Activated CD8-positive, alpha-beta T cell treated with anti-CD3 and anti-CD28 coated beads, Interleukin-2, amount 10 ng/mL, durations not matched to agents 7 days and 5 days (primary cell): ENCODE measurements around the gene SOX21. TPM values are rescaled to one million over a fixed set of nuclear protein-coding genes. Genes with fewer than 3 reads are reported as not detected.
A peak's percentile ranks its signal among the peaks of the same experiment; 100 is the strongest.

ENCODE experiments used
- ATAC-seq: fragments of 150-1000 bp; cut with Tn5 transposase; one replicate; pipeline ENCODE4 v1.10.0; 2021; ENCODE audit warnings: moderate library complexity
- CTCF ChIA-PET: fragments of 350-600 bp; sonication (Branson Sonifier 250); formaldehyde crosslinking; loops from one replicate; lab custom pipeline; 2021; ENCODE audit warnings: antibody characterized with exemption; lab: Charles Lee
- POLR2A ChIA-PET: fragments of 350-600 bp; sonication (Branson Sonifier 250); formaldehyde crosslinking; loops from one replicate; lab custom pipeline; 2021; ENCODE audit warnings: antibody characterized with exemption; lab: Charles Lee
- DNase-seq: peaks from one replicate; pipeline ENCODE4 v3.0.0-alpha.2; 2020
- H3K27ac Mint-ChIP-seq: one replicate; pipeline ENCODE4 v1.8.0; 2021; ENCODE audit warnings: mild to moderate bottlenecking, mixed read lengths
- H3K27me3 Mint-ChIP-seq: one replicate; pipeline ENCODE4 v1.8.0; 2021; ENCODE audit warnings: low read depth, mixed read lengths
- H3K36me3 Mint-ChIP-seq: one replicate; pipeline ENCODE4 v1.8.0; 2021; ENCODE audit warnings: low read depth, mixed read lengths
- H3K4me1 Mint-ChIP-seq: one replicate; pipeline ENCODE4 v1.8.0; 2021; ENCODE audit warnings: low read depth, mixed read lengths
- H3K4me3 Mint-ChIP-seq: one replicate; pipeline ENCODE4 v1.8.0; 2021; ENCODE audit warnings: mild to moderate bottlenecking, mixed read lengths
- H3K9me3 Mint-ChIP-seq: one replicate; pipeline ENCODE4 v1.8.0; 2022; ENCODE audit warnings: mixed read lengths; ENCODE audit not compliant: insufficient read depth
- total RNA-seq, 2 experiments: library from RNA; stranded (reverse); gene quantifications; one replicate each; pipeline ENCODE4 v1.2.3, GENCODE V29; 2021

Gene SOX21
- total RNA-seq, 2 experiments from 2014 or later = not detected

- H3K36me3 Mint-ChIP-seq = no peaks in the 10 kb centered on the region
- no peaks in the 10 kb centered on the region for H3K9me3 Mint-ChIP-seq
- H3K4me3 Mint-ChIP-seq = no peak overlapping the region
- ATAC-seq (no peak), DNase-seq (no peak)
- peaks cover 47% of the 10 kb centered on the region for H3K27me3 Mint-ChIP-seq
- CTCF ChIA-PET = no interaction called here
- POLR2A ChIA-PET = no interaction called here
- no peak overlapping the region for H3K27ac Mint-ChIP-seq
- no peaks in the 10 kb centered on the region for H3K4me1 Mint-ChIP-seq
These were observed 5.6 kb upstream of the SOX21 start for GRCh38 chr13:94717916-94718315.

DNA sequence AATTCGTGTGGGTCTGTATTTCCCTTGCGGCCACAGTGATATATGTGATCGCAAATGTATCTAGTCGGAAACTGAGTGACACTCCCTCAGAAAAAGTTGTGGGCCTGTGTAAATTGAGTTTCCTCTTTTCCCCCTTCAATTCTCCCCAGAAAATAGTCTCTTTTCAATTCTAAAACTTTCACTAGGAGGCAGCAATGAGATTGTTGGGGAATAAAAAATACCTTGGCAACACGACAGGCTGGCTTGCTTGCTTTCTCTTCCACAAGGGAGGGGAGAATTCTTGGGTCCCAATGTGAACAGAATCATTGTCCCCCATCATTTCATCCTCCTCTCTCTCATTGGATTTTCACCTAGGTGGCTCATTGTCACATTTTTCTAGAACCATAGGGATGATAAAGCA is 3.7 kb upstream of the SOX21 start:
- H3K27ac Mint-ChIP-seq = no peak overlapping the region
- no peaks in the 10 kb centered on the region for H3K36me3 Mint-ChIP-seq
- H3K4me3 Mint-ChIP-seq = no peak overlapping the region
- H3K27me3 Mint-ChIP-seq = peaks cover 51% of the 10 kb centered on the region
- peaks cover 5% of the 10 kb centered on the region for H3K4me1 Mint-ChIP-seq
- POLR2A ChIA-PET = no interaction called here
- DNase-seq = no peak
- no peaks in the 10 kb centered on the region for H3K9me3 Mint-ChIP-seq
- ATAC-seq = no peak
- CTCF ChIA-PET = no interaction called here

DNA sequence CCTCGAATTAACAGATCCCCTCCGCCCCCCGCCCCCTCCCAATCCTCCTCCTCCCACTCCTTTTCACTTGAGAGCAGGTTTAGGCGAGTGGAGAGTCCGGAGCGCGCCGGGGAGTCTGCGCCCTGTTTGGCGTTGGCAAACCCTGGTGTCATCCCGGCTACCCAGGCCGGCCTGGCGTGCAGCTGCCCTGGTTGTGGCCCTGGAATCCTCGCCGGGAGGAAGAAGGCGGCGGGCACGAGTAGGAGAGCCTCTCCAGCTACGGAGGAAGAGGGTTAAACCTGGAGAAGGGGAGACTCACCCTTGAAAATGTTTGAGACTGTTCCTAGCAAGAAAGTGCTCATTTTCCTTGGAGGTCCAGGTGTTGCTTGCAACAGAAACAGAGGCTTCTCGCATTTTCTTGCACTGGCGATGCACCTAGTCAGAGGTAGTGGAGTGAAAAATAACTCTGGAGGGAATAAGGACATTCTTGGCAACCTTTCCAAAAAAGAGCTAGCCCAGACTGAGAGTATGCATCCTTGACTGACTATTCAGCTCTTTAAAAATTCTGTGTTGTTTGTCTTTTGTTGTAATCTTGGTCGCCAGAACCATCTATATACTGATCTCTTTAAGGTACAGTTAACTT is 1.3 kb upstream of the SOX21 start:
- POLR2A ChIA-PET = no interaction called here
- H3K36me3 Mint-ChIP-seq = peaks cover under 1% of the 10 kb centered on the region
- ATAC-seq (no peak), DNase-seq (no peak)
- CTCF ChIA-PET = no interaction called here
- H3K4me3 Mint-ChIP-seq = no peak overlapping the region
- H3K9me3 Mint-ChIP-seq = no peaks in the 10 kb centered on the region
- H3K4me1 Mint-ChIP-seq = peaks cover 14% of the 10 kb centered on the region
- H3K27me3 Mint-ChIP-seq = peaks cover 68% of the 10 kb centered on the region
- H3K27ac Mint-ChIP-seq = no peak overlapping the region

- no peak for ATAC-seq
- Mint-ChIP-seq H3K4me1 (peaks cover 14% of the 10 kb centered on the region), H3K27me3 (peaks cover 74% of the 10 kb centered on the region), H3K9me3 (no peaks in the 10 kb centered on the region), H3K36me3 (peaks cover 6% of the 10 kb centered on the region), H3K27ac (no peak overlapping the region), H3K4me3 (peak overlapping the region; percentile 37)
- POLR2A ChIA-PET = no interaction called here
- DNase-seq = no peak
- CTCF ChIA-PET = no interaction called here
These were observed 641 bp upstream of the SOX21 start for GRCh38 chr13:94712812-94713560.

GRCh38 chr13:94711561-94712286 is 621 bp downstream of the SOX21 start:
- peaks cover 76% of the 10 kb centered on the region for H3K27me3 Mint-ChIP-seq
- ATAC-seq = no peak
- H3K9me3 Mint-ChIP-seq = no peaks in the 10 kb centered on the region

DNA sequence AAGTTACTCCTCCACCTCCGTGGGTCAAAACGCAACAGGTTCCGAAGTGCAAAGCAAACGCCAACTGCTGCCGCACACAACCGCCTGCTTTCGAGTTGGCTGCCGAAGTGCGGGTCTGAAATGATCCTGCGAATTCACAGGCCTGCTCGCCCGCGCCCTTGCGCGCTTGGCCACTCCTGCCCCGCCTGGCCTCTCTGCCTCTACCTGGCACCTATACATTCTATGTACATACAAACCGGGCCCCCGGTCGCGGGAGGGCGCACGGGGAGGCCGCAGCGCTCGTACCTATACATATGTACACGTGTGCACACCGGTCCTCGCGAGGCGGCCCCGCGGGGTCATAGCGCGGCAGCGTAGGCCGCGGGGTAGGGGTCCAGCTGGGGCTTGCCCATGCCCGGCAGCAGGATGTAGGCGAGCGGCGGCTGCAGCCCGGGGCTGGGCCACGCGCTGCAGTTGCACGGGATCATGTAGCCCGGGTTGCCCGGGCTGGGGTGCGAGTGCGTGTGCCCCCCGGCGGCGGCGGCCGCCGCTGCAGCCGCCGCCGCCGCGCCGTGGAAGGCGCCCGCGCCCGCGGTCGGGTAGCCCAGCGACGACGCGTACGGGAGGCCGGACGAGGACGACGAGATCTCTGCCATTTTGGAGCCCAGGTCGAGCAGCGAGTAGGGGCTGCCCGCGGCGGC is 1.3 kb downstream of the SOX21 start:
- H3K27ac Mint-ChIP-seq = no peak overlapping the region
- ChIA-PET POLR2A (no interaction called here), CTCF (interaction anchor here (0.9 kb wide), 1 partner anchor 15 kb away, joined by 3 read pairs; no protein-coding TSS in a partner anchor)

More at GRCh38 chr13:94711561-94712286, 621 bp downstream of the SOX21 start:
- CTCF ChIA-PET = no interaction called here
- peaks cover 10% of the 10 kb centered on the region for H3K36me3 Mint-ChIP-seq
- no peak overlapping the region for H3K27ac Mint-ChIP-seq
- peaks cover 19% of the 10 kb centered on the region for H3K4me1 Mint-ChIP-seq
- no peak overlapping the region for H3K4me3 Mint-ChIP-seq
- POLR2A ChIA-PET = no interaction called here
- DNase-seq = no peak

DNA sequence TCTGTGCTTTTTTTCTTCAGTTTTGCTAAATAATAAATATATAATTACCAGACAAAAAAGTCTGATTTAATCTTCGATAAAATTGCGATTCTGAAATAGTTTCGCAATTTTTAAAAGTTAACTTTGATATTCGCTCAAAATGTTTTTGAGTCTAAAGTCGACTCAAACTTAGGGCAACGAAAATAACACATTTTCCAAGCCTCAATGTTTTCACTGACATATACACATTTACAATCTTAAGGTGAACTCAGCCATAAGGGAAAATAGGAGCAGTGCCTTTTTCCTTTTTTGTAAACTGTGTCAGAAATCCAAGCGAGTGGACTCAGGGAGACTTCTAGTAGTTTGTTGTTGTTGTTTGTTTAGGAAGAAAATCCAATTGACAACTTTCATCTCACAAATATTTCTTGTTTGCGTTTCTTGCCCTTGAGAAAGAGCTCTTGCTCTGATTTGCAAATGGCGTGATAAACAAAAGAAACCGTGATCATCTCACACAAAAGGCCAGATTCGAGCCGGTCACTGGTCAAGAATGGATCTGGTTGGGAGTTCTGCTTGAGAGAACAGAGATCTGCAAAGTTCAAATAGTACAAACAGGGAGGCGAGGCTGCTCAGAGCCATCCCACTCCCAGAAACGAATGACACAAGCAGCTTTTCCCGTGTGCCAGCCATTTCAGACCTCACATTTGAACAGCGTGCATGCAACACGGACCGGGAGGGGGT is 2.1 kb downstream of the SOX21 start:
- no peaks in the 10 kb centered on the region for H3K9me3 Mint-ChIP-seq
- ATAC-seq = no peak
- peak overlapping the region; percentile 29 for H3K4me3 Mint-ChIP-seq
- H3K27me3 Mint-ChIP-seq = peaks cover 76% of the 10 kb centered on the region
- POLR2A ChIA-PET = no interaction called here
- H3K36me3 Mint-ChIP-seq = peaks cover 10% of the 10 kb centered on the region
- H3K27ac Mint-ChIP-seq = no peak overlapping the region
- CTCF ChIA-PET = interaction anchor here (0.8 to 0.9 kb wide), 2 partner anchors 14 to 36 kb away, joined by 3 read pairs; no protein-coding TSS in a partner anchor
- DNase-seq = no peak
- peaks cover 19% of the 10 kb centered on the region for H3K4me1 Mint-ChIP-seq

More for the DNA sequence above, 1.3 kb downstream of the SOX21 start:
- DNase-seq = no peak
- Mint-ChIP-seq H3K4me1 (peaks cover 19% of the 10 kb centered on the region), H3K36me3 (peaks cover 10% of the 10 kb centered on the region), H3K27me3 (peaks cover 76% of the 10 kb centered on the region), H3K4me3 (peak overlapping the region; percentile 42), H3K9me3 (no peaks in the 10 kb centered on the region)
- ATAC-seq = peak; percentile 59

DNA sequence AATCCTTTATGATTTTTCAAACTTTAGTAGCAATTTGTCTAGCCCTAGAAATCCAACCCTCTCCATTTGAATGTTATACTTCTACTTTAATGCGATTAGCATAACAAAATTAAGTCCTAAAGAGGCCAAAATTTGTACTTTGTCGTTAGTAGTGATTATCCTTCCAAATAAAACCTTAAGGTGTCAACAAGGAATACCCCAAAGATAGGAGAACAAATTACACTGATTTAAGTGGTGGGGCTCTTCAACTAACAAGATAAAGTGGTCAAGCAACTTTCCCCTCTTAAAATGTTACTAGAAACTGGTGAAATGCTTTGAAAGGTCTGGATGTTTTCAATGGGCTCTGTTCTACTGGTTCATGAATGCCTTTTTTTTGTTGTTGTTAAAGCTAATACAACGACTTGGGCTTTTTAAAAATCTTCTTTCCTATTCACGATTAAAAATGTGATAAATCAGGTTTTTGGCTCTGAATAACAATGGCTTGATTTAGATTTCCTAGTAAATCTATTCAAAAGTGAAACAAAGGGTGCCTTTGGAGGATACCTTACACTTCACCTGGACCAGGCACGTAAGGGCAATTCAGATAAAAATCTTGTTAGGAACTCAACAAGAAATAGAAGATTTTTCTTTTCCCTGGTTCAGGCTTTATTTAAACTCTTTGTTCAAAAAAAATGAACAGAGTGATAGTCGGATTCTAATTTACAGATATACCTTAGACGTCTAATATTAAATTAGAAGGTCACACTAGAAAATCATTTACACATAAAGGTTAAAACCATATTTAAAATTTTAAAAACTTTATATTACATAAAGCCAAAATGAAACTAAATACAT is 3.1 kb downstream of the SOX21 start:
- ChIA-PET POLR2A (no interaction called here), CTCF (interaction anchor here (0.8 kb wide), 1 partner anchor 35 kb away, joined by 3 read pairs; no protein-coding TSS in a partner anchor)
- no peak for DNase-seq
- Mint-ChIP-seq H3K4me1 (peaks cover 19% of the 10 kb centered on the region), H3K27me3 (peaks cover 77% of the 10 kb centered on the region), H3K36me3 (peaks cover 12% of the 10 kb centered on the region), H3K9me3 (no peaks in the 10 kb centered on the region), H3K27ac (no peak overlapping the region), H3K4me3 (no peak overlapping the region)
- no peak for ATAC-seq

DNA sequence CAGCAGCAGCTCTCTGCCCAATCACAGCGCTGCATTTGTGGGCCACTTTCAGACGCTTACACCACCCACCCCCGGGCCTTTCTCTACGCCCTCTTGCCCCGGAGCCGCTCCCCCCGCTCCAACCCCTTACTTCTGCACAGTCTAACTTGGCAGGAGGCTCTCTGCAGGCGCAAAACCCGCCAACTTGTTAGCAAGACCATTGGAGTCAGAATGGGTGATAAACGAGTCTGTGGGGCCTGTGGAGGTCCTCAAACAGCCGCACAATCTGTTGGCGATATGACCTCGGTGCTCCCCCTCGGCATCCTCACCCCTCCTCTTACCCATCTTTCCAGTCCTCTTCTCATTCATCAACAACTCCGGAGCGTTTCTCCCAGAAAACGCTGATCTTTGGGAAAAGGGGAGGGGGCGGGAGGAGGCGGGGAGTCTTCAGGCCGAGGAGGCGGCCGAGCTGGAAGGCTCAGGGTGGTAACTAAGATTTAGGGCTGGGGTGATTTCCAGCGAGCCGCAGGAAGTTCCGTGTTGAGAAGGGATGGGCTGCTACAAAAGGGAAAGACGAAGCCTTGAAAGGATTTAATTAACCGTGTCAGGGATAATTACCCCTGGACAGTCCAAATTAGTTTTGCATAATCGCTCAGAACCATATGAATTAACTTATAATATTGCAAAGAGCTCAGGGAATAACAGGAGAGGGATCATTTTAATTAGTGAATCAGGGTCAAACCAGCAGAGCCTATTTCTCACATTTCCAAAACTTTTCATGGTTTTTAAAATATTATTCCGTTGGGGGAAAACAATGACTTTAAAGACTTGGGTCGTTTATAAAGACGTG is 4.1 kb downstream of the SOX21 start:
- Mint-ChIP-seq H3K4me3 (no peak overlapping the region), H3K36me3 (peaks cover 16% of the 10 kb centered on the region), H3K4me1 (peaks cover 19% of the 10 kb centered on the region), H3K27me3 (peaks cover 78% of the 10 kb centered on the region), H3K9me3 (no peaks in the 10 kb centered on the region), H3K27ac (no peak overlapping the region)
- ChIA-PET POLR2A (no interaction called here), CTCF (no interaction called here)
- no peak for DNase-seq
- ATAC-seq = no peak

DNA sequence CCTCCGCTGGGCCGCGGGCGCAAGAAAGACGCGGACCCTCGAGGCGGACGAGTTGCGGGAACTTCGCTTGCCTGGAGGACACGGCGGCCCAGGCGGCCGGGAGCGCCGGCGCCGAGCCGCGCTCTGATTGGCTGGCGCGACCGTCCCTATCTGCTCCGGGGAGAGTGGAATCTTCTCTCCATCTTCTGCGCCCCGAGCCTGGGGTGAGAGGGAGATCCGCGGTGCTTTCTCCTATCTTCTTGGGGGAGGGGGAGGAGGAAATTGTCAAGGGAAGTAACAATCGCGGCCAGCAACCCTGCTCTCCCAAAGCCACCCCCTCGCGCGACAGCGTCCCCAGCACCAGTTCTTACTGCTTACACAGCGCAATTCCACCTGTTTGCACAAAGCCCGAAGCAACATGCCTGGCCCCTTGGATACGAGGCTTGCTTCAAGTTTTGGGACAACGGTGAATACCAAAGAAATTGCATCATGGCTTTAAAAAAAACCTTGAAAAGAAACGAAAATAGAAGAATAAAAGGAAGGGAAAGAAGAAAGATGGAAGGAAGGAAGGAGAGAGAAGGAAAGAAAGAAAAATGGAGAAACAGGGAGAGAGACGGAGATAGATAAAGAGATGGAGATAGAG is 4.8 kb downstream of the SOX21 start:
- POLR2A ChIA-PET = no interaction called here
- ATAC-seq (no peak), DNase-seq (no peak)
- H3K4me3 Mint-ChIP-seq = peak overlapping the region; percentile 38
- H3K9me3 Mint-ChIP-seq = no peaks in the 10 kb centered on the region
- CTCF ChIA-PET = no interaction called here
- no peak overlapping the region for H3K27ac Mint-ChIP-seq
- peaks cover 16% of the 10 kb centered on the region for H3K36me3 Mint-ChIP-seq
- peaks cover 85% of the 10 kb centered on the region for H3K27me3 Mint-ChIP-seq
- peaks cover 18% of the 10 kb centered on the region for H3K4me1 Mint-ChIP-seq
